Left ventricle myocardium inferior (tissue), 1 donor: ENCODE measurements around the gene CCDC198. TPM values are rescaled to one million over a fixed set of nuclear protein-coding genes. Genes with fewer than 3 reads are reported as not detected.
A peak's percentile ranks its signal among the peaks of the same experiment; 100 is the strongest.

Source experiments
- DNase-seq: peaks from one replicate; pipeline ENCODE4 v3.0.0-alpha.2; 2020
- H3K27ac ChIP-seq: fragments of 200-600 bp; replicated peaks from 2 replicates; pipeline ENCODE4 v1.8.0; 2021
- H3K27me3 ChIP-seq: fragments of 200-600 bp; 2 replicates; pipeline ENCODE4 v1.8.0; 2021; ENCODE audit warnings: low read depth
- H3K36me3 ChIP-seq: fragments of 200-600 bp; 2 replicates; pipeline ENCODE4 v1.8.0; 2021
- H3K4me1 ChIP-seq: fragments of 200-600 bp; 2 replicates; pipeline ENCODE4 v1.8.0; 2021
- H3K4me3 ChIP-seq: fragments of 200-600 bp; 2 replicates; pipeline ENCODE4 v1.8.0; 2021; ENCODE audit warnings: mild to moderate bottlenecking, moderate library complexity
- H3K9me3 ChIP-seq: fragments of 200-600 bp; replicated peaks from 2 replicates; pipeline ENCODE4 v1.8.0; 2021
- CTCF ChIP-seq: fragments of 200-600 bp; IDR thresholded peaks from 2 replicates; pipeline ENCODE4 v1.8.0; 2021; ENCODE audit warnings: antibody characterized with exemption, mild to moderate bottlenecking, borderline replicate concordance
- intact Hi-C: fragments of 100-400 bp; cut with micrococcal nuclease; formaldehyde crosslinking; loops from one replicate; pipeline ENCODE4 v1.11.0; 2022
- total RNA-seq: library from RNA; stranded (reverse); fragmentation: NEBNext Ultra II Directional; extraction: Animal tissue kit (Norgen Biotek cat#: 25700); gene quantifications from one replicate; pipeline ENCODE4 v1.2.1, GENCODE V29; 2021
- donor health status: DM: no; HTN: yes; CAD: no; lungs with severe emphysema.

The CCDC198 gene
- total RNA-seq, 1 donor from 2014 or later: not detected

GRCh38 chr14:57512220-57512619, 18.6 kb upstream of the CCDC198 start:
- no peaks in the 10 kb centered on the region for H3K27me3 ChIP-seq
- H3K4me1 ChIP-seq: no peaks in the 10 kb centered on the region
- no peak for DNase-seq
- no peaks in the 10 kb centered on the region for H3K36me3 ChIP-seq
- H3K4me3 ChIP-seq: no peak overlapping the region
- no peak for TF ChIP-seq CTCF
- H3K9me3 ChIP-seq: peaks cover 16% of the 10 kb centered on the region
- H3K27ac ChIP-seq: no peak overlapping the region
- intact Hi-C loops: no loop called here

- Histone ChIP-seq H3K4me1 (no peaks in the 10 kb centered on the region), H3K36me3 (no peaks in the 10 kb centered on the region), H3K27me3 (no peaks in the 10 kb centered on the region), H3K9me3 (peaks cover 4% of the 10 kb centered on the region), H3K4me3 (no peak overlapping the region), H3K27ac (no peak overlapping the region)
- DNase-seq: no peak
- intact Hi-C loops: no loop called here
- no peak for TF ChIP-seq CTCF
Observed at GRCh38 chr14:57508756-57509155, 15.1 kb upstream of the CCDC198 start.

- H3K9me3 ChIP-seq: no peaks in the 10 kb centered on the region
- intact Hi-C loops: no loop called here
- H3K4me1 ChIP-seq: no peaks in the 10 kb centered on the region
- H3K36me3 ChIP-seq: no peaks in the 10 kb centered on the region
- TF ChIP-seq CTCF: no peak
- no peak overlapping the region for H3K27ac ChIP-seq
- no peak overlapping the region for H3K4me3 ChIP-seq
- peak; percentile 29 for DNase-seq
- H3K27me3 ChIP-seq: no peaks in the 10 kb centered on the region
Observed at GRCh38 chr14:57502586-57503254, 9.1 kb upstream of the CCDC198 start.

- no peak for TF ChIP-seq CTCF
- Histone ChIP-seq H3K9me3 (no peaks in the 10 kb centered on the region), H3K4me3 (no peak overlapping the region), H3K27ac (no peak overlapping the region), H3K27me3 (no peaks in the 10 kb centered on the region), H3K36me3 (no peaks in the 10 kb centered on the region), H3K4me1 (no peaks in the 10 kb centered on the region)
- intact Hi-C loops: no loop called here
- DNase-seq: no peak
Observed at GRCh38 chr14:57501039-57501557, 7.4 kb upstream of the CCDC198 start.

- Histone ChIP-seq H3K27me3 (no peaks in the 10 kb centered on the region), H3K36me3 (no peaks in the 10 kb centered on the region), H3K4me3 (no peak overlapping the region), H3K4me1 (no peaks in the 10 kb centered on the region), H3K27ac (no peak overlapping the region), H3K9me3 (no peaks in the 10 kb centered on the region)
- no peak for TF ChIP-seq CTCF
- DNase-seq: no peak
- intact Hi-C loops: no loop called here
Observed at GRCh38 chr14:57498659-57499058, 5.0 kb upstream of the CCDC198 start.
